GM19025 (cell line): ENCODE results near the gene PRKCZ.
"Not testable (repeated sequence)": the region's sequence is repeated elsewhere in the genome, so short reads cannot be mapped to it uniquely, and the experiment has no call there.

Experiments used
- ATAC-seq: cut with Tn5 transposase; IDR thresholded peaks from one replicate; pipeline ENCODE4 v1.9.1; 2021; ENCODE audit warnings: mild to moderate bottlenecking, low read depth, moderate library complexity; ENCODE audit not compliant: unreplicated experiment

Gene PRKCZ

GRCh38 chr1:2130156-2130555, 79.9 kb downstream of the PRKCZ start:
- ATAC-seq: no peak

GRCh38 chr1:2130871-2131289, 80.7 kb downstream of the PRKCZ start:
- ATAC-seq: no peak

- ATAC-seq: no peak
Observed at GRCh38 chr1:2132222-2133038, 82.2 kb downstream of the PRKCZ start.

- ATAC-seq: peak; percentile 78
Observed at GRCh38 chr1:2133039-2133878, 83.0 kb downstream of the PRKCZ start.

GRCh38 chr1:2133879-2134215, 83.6 kb downstream of the PRKCZ start:
- no peak for ATAC-seq

GRCh38 chr1:2134266-2134620, 84.0 kb downstream of the PRKCZ start:
- no peak for ATAC-seq

GRCh38 chr1:2134621-2135307, 84.6 kb downstream of the PRKCZ start:
- ATAC-seq: no peak

GRCh38 chr1:2135441-2135841, 85.2 kb downstream of the PRKCZ start:
- no peak for ATAC-seq

- no peak for ATAC-seq
Observed at GRCh38 chr1:2135941-2136340, 85.7 kb downstream of the PRKCZ start.

- ATAC-seq: no peak
Observed at GRCh38 chr1:2136386-2137235, 86.4 kb downstream of the PRKCZ start.

- no peak for ATAC-seq
Observed at GRCh38 chr1:2137257-2138121, 87.3 kb downstream of the PRKCZ start.

GRCh38 chr1:2139156-2139555, 88.9 kb downstream of the PRKCZ start:
- ATAC-seq: not testable (repeated sequence)

GRCh38 chr1:2141025-2141424, 90.8 kb downstream of the PRKCZ start:
- no peak for ATAC-seq

- ATAC-seq: no peak
Observed at GRCh38 chr1:2143814-2144500, 93.7 kb downstream of the PRKCZ start.

- ATAC-seq: no peak
Observed at GRCh38 chr1:2144501-2145090, 94.4 kb downstream of the PRKCZ start.

GRCh38 chr1:2145946-2146835, 96.0 kb downstream of the PRKCZ start:
- no peak for ATAC-seq

GRCh38 chr1:2146836-2147517, 96.8 kb downstream of the PRKCZ start:
- no peak for ATAC-seq
